Measurements from ENCODE around the gene SOD1. TPM values are rescaled to one million over a fixed set of nuclear protein-coding genes. Genes with fewer than 3 reads are reported as not detected.

The SOD1 gene
- polyA plus RNA-seq, 1 donor from 2014 or later = 449 TPM

GRCh38 chr21:31684918-31685317 lies 25.4 kb downstream of the SOD1 start:
- H3F3A ChIP-seq (ENCODE audit: insufficient read depth, low read length, poor library complexity, severe bottlenecking) = no peaks in the 10 kb centered on the region
- no peak overlapping the region for H3K4me2 ChIP-seq (ENCODE audit: low read length)
- no peaks in the 10 kb centered on the region for H3K9me3 ChIP-seq (ENCODE audit: low read length)
- H3K9me2 ChIP-seq (ENCODE audit: insufficient read depth, low read length) = no peaks in the 10 kb centered on the region
- H3K79me2 ChIP-seq (replicated peaks; ENCODE audit: insufficient read depth, low read length) = no peaks in the 10 kb centered on the region
- no peak overlapping the region for H3K9ac ChIP-seq (ENCODE audit: low read length)
- no peak overlapping the region for H3K27ac ChIP-seq (ENCODE audit: low read length)
- H3K27me3 ChIP-seq (ENCODE audit: insufficient read depth, low read depth, low read length) = no peaks in the 10 kb centered on the region
- no peaks in the 10 kb centered on the region for H4K20me1 ChIP-seq (ENCODE audit: insufficient read depth)
- TF ChIP-seq SMC3 (conservative IDR thresholded peaks at IDR 0.05; ENCODE audit: poor library complexity) (no peak), MXI1 (conservative IDR thresholded peaks at IDR 0.05; ENCODE audit: poor library complexity, severe bottlenecking) (no peak), CTCF (IDR thresholded peaks at IDR 0.05; ENCODE audit: poor library complexity, severe bottlenecking) (no peak), RAD21 (conservative IDR thresholded peaks at IDR 0.05) (no peak)
- no peak overlapping the region for H3K4me3 ChIP-seq (ENCODE audit: low read length)
- peaks cover 11% of the 10 kb centered on the region for H3K36me3 ChIP-seq (ENCODE audit: insufficient read depth, low read length)
- no peak overlapping the region for H2AFZ ChIP-seq (ENCODE audit: low read depth, low read length)

DNA sequence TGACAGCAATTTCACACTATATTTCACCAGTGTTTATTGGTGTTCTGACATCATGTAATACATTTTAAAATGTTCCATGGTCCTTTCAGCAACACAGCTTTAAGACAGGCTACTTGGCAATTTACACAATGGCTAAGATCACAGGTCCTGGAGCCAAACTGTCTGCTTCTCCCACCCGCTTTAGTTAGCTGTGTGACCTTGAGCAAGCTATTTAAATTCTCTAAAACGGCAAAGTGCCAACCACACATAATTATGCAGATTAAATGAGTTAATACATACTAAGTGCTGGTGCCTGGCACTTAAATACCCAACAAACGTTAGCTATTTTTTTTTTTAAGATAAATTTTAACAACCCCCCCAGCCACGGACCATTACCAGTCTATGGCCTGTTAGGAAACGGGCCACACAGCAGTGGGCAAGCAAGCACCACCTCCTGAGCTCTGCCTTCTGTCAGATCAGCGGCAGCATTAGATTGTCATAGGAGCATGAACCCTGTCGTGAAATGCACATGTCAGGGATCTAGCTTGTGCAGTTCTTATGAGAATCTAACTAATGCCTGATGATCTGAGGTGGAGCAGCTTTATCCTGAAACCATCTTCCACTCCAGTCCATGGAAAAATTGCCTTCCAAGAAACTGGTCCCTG lies 26.9 kb downstream of the SOD1 start:
- Histone ChIP-seq H4K20me1 (ENCODE audit: insufficient read depth) (no peaks in the 10 kb centered on the region), H3K4me2 (ENCODE audit: low read length) (no peak overlapping the region), H3F3A (ENCODE audit: insufficient read depth, low read length, poor library complexity, severe bottlenecking) (no peaks in the 10 kb centered on the region), H3K27me3 (ENCODE audit: insufficient read depth, low read depth, low read length) (no peaks in the 10 kb centered on the region), H3K9ac (ENCODE audit: low read length) (no peak overlapping the region), H3K9me3 (ENCODE audit: low read length) (no peaks in the 10 kb centered on the region), H3K79me2 (replicated peaks; ENCODE audit: insufficient read depth, low read length) (no peaks in the 10 kb centered on the region), H3K4me3 (ENCODE audit: low read length) (no peak overlapping the region), H2AFZ (ENCODE audit: low read depth, low read length) (no peak overlapping the region), H3K27ac (ENCODE audit: low read length) (no peak overlapping the region), H3K9me2 (ENCODE audit: insufficient read depth, low read length) (no peaks in the 10 kb centered on the region), H3K36me3 (ENCODE audit: insufficient read depth, low read length) (peaks cover 20% of the 10 kb centered on the region)
- TF ChIP-seq EZH2 (IDR thresholded peaks at IDR 0.05; ENCODE audit: borderline replicate concordance, insufficient read depth, low read length, poor library complexity, severe bottlenecking) (no peak), RAD21 (conservative IDR thresholded peaks at IDR 0.05) (no peak), CTCF (IDR thresholded peaks at IDR 0.05; ENCODE audit: poor library complexity, severe bottlenecking) (no peak), POLR2AphosphoS5 (IDR thresholded peaks at IDR 0.05) (no peak), EP300 (conservative IDR thresholded peaks at IDR 0.05; ENCODE audit: poor library complexity, severe bottlenecking) (no peak), SMC3 (conservative IDR thresholded peaks at IDR 0.05; ENCODE audit: poor library complexity) (no peak), MXI1 (conservative IDR thresholded peaks at IDR 0.05; ENCODE audit: poor library complexity, severe bottlenecking) (no peak), REST (IDR thresholded peaks at IDR 0.05; ENCODE audit: borderline replicate concordance) (no peak), TAF1 (IDR thresholded peaks at IDR 0.05; ENCODE audit: low read depth) (no peak)
